Amygdala (tissue), 56 donors: ENCODE measurements around the gene ADAMTS14.

Source experiments
- DNase-seq, 56 donors: peaks; one replicate each; lab custom pipeline; 2025; lab: John Stamatoyannopoulos, UW

ADAMTS14 gene

DNA sequence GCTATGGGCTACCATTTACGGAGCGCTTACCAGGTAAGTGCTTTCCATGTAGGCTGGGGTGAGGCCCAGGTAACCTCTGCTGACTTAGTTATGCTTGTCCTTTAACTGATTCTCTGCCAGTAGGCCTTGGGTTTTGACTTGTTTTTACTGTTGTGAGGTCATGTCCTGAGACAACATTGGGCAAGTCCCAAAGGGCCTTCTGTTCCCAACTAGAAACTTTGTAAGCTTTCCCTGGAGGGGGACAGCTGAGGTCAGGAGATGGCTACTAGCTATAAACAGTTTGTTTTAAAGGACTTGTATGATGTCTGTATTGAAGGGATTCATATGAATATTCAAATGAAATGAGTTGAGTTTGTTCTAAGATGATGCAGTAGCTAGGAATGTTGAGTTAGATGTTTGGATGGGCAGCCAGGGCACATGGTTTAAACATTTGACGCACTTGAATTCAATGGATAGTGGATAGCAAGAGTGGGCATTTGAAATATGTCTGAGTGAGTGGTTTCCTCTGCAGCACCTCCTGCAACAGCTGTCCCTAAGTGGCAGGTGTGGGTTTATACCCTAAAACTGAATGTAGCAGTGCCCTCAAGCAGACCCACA lies 133.4 kb downstream of the ADAMTS14 start:
- no peak for DNase-seq

DNA sequence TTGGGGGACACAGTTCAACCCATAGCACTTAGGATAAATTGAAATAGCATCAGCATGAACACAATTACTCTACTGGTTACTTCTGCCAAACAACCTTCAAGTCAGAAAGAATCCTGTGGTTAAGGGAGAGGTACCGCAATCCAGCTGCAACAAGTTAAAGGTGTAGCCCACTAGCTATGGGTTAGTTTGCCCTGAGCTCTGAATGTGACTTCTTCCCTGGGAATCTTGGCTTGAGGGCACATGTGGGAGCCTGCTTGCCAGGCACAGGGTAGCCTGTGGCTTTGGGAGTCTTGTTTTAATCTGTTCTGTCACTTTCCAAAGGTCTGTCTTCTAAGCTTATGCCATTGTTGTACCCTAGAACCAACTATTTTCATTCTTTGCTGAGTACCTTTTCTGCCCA lies 134.5 kb downstream of the ADAMTS14 start:
- no peak for DNase-seq

DNA sequence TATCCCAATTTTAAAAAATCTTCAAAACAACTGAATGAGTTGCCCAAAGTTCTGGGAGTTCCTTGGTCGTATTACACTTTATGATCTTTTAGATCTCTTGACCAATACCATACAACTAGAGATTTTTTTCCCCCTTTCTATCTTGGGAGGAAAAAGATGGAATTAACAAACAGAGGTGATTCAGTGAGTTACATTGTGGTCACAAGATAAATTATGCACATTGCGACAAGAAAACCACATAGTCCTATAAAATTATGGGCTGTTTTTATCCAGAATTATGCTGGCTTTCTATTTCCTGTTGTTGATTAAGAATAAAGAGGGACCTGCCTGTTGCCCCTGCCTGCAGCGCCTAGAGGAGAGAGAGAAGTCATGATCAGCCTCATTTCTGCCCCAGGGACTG lies 135.2 kb downstream of the ADAMTS14 start:
- no peak for DNase-seq

DNA sequence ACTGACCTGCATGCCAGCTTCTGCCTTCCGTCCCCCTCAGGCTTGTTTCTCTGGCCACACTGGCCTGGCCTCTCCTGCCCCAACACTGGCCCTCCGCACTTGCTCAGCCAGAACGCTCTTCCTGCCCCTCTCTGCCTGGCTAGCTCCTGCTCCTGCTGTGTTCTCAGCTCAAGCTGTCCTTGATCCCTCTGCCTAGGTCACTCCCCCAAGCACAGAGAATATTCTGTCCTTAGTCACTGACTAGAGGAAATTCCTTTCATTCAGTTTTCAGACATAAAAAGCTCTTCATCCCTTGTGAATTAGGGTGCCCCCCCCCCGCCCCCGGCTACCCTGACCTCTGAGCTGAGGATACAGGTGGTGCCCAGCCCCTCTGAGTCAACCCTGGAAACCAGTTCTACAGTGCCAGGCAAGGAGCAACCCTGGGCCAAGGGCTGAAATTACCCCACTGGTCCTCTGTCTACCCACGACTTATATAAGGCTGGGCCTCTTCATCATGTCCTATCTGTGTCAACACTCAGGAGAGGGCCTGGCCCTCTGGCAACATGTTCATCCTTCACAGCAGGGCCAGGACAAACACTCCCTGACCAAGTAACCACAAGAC lies 136.8 kb downstream of the ADAMTS14 start:
- no peak for DNase-seq

DNA sequence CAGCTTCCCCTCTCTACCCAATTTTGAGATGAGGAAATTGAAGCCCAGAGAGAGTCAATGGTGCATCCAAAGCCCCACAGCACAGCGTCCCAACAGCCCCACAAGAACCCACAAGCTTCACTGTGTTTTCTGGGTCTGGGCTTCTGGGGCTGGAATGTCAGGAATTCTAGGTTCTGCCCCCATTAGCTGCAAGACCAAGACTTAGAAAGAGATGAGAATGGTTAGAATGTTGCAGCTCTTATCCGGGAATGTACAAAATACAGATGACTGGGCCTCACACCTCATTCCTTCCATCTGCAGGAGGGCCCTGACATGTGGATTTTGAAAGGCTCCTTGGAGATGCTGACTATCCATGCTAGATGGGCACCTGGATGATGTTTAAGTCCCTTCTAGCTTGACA lies 137.4 kb downstream of the ADAMTS14 start:
- no peak for DNase-seq

DNA sequence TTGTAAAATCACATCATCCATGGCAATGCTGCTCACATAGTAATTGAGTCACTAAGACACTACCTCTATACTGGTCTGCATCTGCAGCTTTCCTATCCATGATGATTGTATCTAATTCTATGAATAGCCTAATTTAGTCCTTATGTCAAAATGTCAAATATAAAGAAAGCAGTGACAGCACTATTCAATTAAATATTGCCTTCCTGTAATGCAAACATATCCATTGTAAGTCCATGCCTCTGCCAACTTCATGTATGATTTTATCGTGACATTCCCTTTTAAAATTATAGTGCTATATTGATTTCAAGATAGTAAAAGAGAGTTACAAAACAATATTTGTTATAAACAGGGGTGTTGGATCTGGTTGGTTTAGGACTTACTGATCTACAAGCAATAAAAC lies 138.7 kb downstream of the ADAMTS14 start:
- no peak for DNase-seq

DNA sequence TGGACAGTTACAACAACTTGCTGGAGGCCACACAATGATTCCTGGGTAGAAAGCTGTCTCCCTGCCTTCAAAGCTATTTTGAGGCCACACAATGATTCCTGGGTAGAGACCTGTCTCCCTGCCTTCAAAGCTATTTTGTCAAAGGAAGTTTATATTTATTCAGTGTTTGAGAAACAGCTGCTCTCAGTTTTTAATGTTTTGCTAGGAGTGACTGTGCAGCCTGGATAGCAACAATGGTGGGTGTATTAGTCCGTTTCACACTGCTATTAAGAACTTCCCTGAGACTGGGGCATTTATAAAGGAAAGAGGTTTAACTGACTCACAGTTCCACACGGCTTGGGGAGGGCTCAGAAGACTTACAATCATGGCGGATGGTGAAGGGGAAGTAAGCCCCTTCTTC lies 139.6 kb downstream of the ADAMTS14 start:
- no peak for DNase-seq
